Activated CD4-positive, alpha-beta T cell treated with anti-CD3 and anti-CD28 coated beads, Interleukin-10, Interleukin-2, amounts not matched to agents 100 ng/mL and 50 ng/mL, durations not matched to agents 16 hours and 8 hours (primary cell): ENCODE data around the gene SARDH.

ENCODE experiments used
- DNase-seq: peaks from one replicate; pipeline ENCODE4 v3.0.0-alpha.2; 2020

Gene SARDH, protein sequence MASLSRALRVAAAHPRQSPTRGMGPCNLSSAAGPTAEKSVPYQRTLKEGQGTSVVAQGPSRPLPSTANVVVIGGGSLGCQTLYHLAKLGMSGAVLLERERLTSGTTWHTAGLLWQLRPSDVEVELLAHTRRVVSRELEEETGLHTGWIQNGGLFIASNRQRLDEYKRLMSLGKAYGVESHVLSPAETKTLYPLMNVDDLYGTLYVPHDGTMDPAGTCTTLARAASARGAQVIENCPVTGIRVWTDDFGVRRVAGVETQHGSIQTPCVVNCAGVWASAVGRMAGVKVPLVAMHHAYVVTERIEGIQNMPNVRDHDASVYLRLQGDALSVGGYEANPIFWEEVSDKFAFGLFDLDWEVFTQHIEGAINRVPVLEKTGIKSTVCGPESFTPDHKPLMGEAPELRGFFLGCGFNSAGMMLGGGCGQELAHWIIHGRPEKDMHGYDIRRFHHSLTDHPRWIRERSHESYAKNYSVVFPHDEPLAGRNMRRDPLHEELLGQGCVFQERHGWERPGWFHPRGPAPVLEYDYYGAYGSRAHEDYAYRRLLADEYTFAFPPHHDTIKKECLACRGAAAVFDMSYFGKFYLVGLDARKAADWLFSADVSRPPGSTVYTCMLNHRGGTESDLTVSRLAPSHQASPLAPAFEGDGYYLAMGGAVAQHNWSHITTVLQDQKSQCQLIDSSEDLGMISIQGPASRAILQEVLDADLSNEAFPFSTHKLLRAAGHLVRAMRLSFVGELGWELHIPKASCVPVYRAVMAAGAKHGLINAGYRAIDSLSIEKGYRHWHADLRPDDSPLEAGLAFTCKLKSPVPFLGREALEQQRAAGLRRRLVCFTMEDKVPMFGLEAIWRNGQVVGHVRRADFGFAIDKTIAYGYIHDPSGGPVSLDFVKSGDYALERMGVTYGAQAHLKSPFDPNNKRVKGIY

DNA sequence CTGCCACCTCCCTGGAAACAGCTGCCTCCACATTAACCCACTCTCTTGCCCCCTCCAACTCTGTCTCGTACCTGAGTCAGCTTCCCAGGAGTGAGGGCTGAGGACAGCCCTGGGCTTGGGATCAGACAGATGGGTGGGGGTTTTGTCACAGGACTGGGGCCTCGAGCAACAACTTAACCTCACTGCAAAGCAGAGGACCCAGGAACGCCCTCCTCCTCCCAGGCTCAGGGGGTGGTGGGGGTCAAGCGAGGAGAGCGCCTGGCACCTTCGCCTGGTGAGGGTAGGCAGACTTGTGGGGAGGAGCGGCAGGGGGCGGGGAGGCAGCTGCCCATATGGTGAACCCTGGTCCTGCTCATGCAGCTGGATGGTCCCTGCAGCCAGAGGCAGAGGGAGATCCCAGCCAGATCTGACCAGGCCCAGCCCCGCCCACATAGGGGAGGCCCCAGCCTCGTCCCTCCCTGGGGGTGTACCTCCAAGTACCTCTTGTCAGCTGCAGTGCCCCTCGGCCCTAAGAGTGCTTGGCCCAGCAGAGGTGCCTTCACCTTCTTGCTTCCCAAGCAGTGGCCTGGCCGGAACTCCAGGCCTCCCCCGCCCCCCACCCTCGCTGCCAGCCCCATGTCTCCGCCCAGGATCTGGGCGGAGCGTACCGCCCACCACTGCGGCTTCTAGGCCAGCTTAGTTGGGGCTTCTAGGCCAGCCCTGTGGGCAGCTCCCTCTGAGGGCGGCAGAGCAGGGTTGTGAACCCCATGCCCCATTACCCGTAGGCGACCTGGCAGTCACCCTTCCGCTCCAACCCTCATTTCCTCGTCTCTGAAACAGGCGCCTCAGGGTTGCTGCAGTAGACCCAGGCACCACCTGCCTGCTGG lies at the start of gene SARDH:
Gene SARDH (minus strand): TSS at position 579 of the 866 bp plus-strand sequence. CDS start 4,179 bp downstream, outside the sequence.
- peak; percentile 23 for DNase-seq

DNA sequence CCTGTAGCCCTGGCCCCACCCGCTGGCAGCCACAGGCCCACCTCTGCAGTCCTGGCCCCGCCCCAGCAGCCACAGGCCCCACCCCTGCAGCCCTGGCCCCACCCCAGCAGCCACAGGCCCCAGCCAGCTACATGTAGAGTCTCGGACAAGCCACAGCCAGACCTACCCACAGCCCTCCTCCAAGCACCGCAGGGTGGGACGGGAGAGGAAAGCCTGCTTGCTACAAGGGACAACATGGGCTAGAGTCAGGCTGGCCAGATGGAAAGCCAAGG lies 49.5 kb upstream of the SARDH start:
- DNase-seq = no peak

DNA sequence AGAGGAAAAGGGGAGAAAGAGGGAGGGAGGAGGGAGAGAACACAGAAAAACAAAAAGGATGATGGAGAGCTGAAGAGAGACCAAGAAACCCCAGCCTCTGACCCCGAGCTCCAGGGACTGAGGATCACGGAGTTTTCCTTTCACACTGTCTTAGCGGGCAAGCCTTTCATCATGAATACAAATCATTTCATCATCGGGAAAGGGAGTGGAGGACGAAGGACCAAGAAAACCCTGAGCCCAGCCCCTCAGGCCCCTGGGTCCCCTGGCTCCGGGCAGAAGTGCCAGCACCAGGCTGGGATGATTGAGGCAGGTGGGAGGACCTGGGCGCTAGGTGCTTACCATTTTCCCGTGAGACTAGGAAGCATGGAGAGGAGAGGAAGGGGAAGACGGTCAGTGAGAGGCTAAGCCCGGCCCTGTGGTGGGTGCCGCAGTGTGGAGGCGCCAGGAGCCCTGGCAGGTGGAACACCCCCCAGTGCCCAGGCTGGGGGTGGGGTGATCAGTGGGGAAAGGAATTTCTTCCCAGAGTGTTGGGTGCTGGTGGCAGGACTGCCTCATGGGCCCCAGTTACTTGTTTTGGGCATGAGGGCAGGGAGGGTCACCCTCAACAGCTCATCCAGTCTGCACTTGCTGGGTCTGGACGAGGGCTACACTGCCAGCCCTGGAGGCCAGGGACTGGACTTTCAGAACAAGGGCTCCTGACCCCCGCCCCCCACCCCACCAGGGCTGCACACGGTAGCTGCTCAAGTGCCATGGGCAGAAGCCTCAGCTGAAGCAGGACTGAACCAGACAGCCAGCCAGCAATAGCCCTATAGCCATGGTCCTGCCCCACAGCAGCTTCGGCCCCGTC lies 49.0 kb upstream of the SARDH start:
- no peak for DNase-seq

DNA sequence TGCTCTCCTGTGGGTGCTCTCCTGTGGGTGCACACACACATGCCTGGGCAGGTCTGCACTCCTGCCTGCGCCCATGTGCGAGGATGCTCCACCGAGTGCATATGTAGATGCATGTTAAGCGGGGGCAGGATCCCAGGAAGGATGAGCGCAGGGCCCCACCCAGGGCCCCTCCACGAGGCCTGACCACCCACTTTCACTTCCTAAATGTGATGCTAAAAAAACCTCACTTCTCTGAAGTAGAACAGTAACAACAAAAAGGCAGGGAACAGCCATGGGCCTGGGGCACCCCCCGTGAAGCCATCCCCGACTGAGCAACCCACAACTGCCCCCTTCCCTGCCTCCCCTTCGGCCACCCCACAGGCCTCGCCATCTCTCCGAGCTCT lies 48.2 kb upstream of the SARDH start:
- no peak for DNase-seq

DNA sequence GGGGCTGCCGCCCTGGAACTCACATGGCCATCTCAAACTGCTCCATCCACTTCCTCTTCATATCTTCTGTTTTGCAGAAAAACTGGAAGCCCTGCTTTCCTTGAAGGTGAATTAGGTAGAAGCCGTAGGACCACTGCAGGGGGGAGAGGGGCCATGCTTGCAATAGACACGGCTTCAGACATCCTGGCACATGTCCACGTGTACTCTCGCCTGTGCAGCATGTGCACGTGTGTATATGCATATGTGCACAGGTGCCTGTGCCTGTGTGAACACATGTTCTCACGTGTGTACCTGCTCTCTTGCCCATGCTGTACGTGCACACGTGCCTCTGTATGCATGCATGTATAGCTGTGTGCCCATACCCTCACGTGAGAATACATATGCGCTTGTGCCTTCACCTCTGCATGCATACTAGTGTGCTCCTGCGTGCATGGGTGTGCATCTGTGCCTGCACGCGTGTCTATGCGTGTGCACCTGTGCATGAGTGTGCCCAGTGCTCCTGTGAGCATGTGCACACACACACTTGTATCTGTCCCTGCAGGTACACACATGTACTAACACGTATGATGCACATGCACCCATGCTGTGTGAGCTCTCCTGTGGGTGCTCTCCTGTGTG lies 47.7 kb upstream of the SARDH start:
- DNase-seq = no peak

DNA sequence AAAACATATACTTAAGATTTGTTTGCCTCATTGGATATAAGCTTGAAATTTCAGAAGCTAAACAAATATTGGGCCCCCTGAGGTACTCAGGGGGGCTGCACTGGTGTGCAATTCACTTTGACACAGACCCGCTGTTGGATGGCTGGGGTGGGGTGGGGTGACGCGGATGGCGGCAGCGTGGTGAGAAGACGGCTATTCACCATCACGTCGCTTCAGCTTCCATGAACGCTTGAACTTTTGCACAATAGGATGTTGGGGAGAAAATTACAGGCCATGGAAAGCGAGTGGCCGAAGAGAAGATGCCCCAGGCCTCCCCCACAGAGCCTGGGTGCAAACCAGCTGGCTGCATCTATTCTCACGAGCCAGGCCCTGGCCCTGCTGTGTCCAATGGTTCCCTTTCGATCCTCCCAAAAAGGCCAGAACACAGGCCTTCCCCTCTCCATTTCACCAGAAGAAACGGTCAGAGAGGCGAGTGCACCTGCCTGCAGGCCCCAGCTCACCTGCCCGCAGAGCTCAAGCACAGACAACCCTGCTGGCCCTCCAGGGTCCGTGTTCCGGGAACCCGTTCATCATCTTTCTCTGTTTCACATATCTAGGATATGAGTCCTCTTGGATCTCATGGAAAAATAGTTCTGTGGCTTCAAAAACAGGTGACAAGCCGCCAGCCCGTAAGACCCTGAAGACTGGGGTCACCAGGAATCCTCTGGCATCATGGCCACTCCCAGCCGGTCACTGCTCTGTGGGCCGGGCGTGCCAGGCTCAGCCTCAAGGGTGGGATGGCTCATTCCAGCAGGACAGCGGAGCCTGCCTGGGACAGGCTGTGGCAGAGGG lies 46.8 kb upstream of the SARDH start:
- DNase-seq = no peak

DNA sequence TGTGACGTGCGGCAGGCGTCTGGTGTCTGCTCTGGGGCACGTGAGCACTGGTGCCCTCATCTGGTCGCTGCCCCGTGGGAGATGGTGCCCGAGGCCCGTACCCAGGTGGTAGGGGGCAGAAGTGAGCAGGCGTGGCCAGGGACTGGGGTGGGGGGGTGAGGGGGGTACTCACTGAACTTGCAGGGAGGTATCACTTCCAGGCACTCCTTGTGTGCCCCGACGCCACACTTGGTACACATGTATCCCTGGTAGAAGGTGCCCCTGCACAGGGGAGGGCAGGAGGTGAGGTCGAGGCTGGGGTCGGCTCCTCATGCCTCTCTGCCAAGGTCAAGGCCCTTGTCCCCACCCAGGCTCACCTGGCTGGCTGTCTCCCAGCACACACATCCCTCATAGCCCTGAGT lies 45.2 kb upstream of the SARDH start:
- no peak for DNase-seq

DNA sequence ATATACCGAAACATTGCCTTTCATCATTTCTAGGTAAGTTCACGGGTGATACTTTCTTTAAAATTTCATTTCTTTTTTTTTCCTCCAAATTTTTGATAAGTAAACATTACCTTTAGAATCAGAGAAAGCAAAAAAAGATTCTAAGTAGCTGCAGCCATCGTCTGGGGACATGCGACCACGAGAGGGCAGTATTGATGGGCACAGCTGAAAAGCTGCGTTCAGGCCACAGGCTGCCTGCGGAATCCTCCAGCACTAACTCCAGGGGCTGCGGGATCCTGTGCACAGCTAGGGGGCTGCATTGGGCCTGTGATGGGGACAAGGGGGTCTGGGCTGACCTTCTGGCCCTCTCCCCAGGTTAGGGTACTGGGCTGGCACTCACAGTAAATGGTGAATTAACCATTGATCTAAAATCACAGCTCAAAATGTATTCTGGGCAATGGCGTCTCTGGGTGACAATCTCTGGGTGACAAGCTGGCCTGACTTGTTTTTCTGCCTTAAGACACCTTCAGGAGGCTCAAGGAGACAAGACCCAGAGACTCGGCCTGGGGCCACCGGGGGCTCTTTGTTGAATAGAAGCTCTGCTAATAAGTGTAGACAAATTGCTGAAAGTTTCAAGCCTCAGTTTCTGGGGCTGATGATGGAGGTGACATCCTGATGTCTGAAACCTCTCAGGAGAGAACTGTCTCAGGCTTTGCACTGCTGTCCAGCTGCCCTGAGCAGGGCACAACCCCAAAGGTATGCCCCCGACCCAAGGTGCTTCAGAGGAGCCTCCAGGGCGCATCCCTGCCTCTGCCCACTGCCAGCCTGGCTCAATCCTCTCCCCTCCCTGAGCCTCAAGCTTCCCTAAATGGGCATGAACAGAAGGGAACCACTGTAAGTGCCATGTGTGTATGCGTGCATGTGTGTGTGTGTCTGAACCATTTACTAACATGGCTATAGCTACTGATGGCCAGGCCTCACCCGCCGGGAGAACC lies 44.3 kb upstream of the SARDH start:
- DNase-seq = peak; percentile 60

DNA sequence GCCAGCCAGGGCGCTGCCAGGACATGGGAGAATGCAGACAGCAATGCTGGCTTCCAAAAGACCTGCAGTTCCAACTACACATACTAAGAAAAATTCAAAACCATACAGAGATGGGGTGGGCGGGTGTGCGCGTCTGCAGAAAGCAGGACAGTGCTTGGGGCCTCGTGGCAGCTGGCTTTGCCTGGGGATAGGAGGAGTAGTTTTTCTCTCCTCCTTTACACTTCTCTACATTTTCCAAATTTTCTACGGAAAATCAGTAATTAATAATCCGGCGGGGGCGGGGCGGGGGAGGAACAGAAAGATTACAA lies 43.6 kb upstream of the SARDH start:
- no peak for DNase-seq

DNA sequence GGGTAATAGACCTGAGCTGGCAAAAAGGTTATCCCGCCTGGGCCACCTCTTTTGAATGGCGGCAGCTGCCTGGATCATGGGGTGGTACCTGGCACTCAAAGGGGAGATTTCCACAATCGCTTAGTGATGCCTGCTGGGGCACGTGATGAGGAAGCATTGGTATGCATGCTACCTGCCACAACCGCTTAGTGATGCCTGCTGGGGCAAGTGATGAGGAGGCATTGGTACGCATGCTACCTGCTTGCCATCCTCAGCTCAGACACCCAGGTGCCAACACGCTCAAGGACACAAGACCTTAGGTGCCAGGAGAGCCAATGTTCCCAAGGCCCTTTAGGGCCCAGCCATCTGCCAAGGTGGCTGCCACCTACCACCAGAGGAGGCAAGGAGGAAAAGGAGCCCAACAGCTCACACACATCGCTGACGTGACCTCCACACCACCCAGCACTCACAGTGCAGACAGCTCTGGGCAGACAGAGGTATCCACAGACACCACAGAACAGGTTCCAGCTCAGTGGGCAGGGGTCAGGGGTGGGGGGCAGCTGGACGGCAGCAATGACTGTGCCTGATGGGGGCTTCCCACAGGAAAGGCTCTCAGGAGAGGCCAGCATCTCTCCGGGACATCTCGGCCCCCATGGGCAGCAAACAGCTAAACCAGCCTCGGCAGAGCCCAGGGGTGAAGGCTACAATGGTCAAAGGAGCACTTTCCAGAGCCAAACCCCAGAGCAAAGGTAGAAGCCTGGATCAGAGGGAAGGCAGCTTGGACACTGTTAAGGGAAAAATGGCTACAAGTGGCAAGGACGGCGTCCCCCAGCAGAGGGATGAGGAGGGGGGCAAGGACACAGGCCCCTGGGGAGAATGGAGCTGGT lies 43.0 kb upstream of the SARDH start:
- DNase-seq = no peak

DNA sequence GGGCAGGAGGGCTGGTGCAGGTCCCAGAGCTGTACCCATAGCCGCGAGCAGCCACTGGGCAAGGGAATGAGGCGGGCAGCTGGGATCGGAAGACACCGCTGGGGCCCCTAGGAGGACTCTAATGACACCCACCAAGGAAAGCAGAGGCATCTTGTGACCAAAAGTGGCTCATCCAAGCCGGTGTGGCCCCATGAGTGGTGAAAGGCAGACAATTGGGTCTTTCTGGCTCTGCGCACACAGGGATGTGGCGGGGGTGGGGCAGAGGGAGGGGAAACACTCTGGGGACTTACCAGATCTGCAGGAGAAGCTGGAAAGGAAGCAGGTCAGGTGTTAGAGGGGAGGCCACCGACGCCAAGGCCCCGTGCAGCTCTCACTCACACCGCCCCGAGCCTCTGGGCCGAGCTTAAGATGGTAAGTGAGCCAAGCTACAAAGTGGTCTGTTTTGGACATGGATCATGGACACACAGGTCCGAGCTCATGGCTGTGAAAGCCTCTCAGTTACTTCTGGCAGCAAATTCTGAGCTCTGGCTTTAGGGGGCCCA lies 42.3 kb upstream of the SARDH start:
- no peak for DNase-seq

DNA sequence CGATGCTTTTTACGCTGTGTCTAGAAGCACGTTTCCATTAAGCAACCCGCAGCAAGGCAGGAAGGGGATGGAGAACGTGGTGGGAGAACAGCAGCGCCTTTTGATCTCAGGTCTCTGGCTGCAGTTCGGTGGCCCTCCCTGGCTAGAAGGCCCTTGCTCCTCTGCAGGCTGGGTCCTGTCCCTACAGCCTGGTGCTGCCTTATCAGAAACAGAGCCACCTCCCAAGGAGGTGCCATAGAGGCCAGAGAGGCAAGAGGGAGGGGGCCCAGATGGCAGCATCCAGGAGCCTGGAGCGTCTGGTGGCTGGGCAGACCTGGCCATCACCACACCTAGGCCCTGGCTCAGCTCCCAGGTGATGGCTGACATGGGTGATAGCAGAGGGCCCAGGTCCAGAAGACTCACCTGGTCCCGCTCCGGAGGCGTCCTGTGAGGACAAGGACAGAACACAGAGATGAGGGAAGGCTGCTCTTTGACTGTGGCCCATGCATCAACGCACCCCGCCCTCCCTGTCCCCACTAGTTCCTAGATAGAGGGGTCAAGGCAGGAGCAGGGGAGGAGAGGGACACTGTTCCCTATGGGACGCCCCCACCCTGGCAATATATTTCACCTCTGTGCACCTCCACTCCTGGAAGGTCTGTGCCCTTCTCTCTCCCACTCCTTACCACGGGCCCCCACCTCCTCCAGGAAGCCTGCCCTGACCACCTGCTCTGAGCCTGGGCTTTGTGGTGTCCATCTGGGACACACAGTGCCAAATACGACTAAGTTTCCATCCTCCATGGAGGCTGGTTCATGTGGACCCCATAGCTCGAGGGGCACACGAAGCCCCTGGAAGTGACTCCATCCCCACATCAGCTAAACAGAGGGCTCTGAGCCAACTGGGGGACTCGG lies 41.6 kb upstream of the SARDH start:
- DNase-seq = no peak

DNA sequence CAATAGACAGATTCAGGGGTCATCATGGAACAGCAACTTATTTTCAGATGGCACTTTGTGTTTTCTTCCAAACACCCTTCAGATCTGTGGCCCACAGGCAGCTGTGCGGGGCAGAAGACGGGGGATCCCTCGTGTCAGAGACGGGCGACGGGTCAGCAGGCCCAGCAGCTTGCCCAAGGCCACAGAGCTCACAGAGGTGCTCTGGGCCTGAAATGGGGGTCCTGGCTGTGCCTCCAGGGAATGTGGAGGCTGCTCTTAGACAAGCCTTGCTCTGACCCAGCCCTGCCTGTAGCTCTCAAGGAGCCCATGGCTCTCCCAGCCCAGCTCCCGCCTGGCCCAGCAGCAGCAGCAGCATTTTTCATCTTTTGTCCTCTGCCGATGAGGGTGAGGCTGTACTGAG lies 40.9 kb upstream of the SARDH start:
- DNase-seq = no peak

DNA sequence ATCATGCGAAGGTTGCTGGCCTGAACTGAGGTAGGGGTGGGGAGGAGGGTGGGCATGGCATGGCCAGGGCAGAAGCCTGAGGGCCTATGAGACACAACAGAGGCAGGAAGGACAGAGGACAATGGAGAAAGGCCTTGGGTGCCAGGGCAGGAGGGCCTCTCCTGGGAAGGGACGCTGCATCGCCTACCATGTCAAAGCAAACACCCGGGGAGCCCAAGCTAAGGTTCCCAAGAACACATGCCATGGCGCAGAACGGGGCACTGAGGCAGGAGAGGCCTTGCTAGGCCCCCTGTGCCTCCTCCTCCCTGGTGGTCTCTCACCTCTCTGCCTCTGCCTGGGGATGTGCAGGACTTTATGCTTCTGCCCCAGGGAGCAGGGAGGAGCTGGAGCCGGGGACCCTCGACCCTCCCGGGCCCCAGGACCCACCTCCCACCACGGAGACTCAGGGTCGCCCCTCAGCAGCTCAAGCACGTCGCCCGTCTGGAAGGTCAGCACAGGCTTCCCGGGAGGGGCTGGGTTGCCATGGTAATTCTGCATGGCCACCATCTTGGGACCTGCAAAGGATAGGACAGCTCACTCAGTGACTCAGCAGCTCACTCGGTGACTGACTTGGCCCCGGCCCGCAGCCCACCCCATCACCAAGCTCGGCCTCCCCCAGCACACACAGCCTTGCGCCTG lies 40.3 kb upstream of the SARDH start:
- DNase-seq = no peak

DNA sequence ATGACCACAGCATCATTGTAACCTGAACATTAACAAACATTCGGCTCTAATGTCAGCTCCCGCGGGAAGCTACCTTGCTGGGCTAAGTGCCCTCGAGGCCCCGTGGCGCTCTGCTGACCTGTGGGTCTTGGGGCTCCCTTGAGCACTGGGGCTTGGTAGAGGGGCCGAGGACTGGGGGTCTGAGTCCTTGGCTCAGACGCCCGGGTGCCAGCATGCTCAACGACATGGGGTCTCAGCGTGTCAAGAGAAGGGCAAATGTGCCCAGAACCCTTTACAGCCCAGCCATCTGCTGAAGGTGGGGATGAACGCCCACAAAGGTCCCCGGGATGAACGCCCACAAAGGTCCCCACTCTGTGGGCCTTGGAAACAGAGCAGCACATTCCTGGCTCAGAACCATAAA lies 39.7 kb upstream of the SARDH start:
- no peak for DNase-seq

DNA sequence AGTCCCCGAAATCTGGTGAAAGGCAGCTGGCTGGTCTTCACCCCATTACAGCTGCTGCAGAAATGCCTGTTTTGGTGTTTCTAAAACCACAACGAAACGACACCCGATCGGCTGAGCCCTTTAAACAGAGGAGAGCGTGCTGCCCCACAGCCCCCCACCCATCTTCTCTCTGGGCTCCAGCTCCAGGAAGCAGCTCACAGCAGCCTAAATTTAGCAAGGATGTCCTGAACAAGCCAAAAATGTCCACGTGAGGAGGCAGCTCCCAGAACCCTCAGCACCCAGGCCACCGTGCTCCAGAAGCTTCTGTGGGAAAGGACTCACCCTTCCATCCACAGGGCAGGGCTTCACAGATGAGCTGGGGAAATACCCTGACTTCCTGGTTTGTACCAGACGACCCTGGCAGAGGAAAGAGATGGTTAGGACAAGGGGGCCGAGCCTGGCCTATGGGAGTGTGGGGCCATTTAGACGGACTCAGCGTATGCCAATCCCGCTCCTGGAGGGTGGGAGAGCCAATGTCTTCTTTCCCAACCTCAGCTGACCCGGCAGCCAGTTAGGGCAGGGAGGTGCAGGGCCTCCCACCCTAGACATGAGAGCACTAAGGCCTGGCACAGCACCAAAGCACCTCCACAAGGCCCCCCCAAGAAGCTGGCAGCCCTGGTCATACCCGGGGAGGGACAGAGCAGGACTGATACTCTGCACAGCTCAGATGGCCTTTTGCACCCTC lies 39.1 kb upstream of the SARDH start:
- DNase-seq = no peak
